NCI-H187 treated with DMSO at 0.1 percent for 48 hours (cell line): Measurements from ENCODE around the gene CEACAM6.
"Not testable (repeated sequence)": the region's sequence is repeated elsewhere in the genome, so short reads cannot be mapped to it uniquely, and the experiment has no call there.

Experiments used
- DNase-seq: peaks from one replicate; lab custom pipeline; 2025; lab: John Stamatoyannopoulos, UW

The CEACAM6 gene

DNA sequence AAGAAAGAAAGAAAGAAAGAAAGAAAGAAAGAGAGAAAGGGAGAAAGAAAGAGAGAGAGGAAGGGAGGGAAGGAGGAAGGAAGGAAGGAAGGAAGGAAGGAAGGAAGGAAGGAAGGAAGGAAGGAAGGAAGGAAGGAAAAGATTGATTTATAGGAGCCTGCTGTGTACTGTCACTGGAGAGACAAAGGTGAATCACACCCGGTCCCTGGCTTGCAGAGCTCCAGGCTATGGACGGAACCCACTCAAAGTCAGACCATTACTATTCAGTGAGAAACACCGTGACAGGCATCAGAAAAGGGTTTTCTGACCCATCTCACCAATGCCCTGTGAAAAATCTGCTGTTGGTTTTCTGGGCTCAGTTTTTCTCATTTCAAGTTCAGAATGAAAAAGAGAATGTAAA lies 7.3 kb upstream of the CEACAM6 start:
- no peak for DNase-seq

DNA sequence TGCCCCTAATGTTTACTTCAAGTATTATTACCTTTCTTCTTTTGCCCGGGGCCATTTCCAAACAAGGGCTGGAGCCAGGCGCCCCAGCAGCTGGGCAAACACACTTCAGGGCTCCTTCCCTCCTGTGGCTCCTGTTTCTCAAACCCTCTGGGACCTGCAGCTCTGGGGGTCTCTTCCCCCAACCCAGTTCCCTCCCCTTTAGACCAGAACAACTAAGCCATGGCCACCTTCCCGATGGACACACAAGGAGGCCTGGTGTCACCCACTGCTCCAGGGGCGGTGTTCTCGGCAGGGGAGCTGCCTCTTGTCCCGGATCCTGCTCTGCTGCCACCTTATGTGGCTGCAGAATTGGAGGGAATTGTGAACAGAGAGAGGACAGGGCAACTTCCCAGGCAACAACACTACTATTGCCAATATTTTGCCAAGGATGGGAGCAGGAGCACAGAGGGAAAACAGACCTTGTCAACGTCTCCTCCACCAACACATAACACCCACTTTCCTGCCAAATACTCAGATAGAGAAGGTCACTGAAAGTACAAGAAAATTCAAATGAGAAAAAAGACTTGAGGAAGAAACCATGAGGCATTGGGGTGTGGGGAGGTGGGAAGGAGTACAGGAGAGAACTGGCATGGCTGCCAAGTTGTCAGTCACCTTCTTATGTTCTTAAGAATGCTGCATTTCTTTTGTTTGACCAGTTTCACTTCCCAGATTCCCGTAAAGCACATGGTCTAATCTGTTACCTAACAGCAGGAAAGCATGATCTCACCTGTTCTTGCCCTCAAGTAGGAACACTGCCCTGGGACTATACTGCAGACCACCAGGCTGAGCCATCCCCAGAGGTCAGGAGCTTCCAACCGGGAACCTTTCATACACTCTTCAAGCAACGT lies 4.8 kb upstream of the CEACAM6 start:
- not testable (repeated sequence) for DNase-seq

DNA sequence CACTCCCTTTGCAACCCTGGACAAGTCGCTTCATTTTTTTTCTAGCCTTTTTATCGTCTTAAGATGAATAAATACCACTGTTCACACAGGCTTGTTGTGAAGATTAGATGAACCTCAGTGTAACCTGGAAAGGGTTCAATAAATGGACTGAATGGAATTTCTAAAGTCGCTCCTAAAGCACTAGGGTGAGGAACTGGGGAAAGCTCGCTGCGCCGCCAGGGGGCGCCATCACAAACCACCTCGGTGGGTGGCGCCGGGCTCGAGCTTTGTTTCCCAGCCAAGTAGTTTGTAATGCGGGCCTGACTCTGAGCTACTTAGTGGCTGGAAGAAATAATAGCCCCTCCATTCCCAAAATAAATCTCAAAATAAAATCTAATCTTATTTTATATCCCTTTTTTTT lies 2.2 kb upstream of the CEACAM6 start:
- no peak for DNase-seq

DNA sequence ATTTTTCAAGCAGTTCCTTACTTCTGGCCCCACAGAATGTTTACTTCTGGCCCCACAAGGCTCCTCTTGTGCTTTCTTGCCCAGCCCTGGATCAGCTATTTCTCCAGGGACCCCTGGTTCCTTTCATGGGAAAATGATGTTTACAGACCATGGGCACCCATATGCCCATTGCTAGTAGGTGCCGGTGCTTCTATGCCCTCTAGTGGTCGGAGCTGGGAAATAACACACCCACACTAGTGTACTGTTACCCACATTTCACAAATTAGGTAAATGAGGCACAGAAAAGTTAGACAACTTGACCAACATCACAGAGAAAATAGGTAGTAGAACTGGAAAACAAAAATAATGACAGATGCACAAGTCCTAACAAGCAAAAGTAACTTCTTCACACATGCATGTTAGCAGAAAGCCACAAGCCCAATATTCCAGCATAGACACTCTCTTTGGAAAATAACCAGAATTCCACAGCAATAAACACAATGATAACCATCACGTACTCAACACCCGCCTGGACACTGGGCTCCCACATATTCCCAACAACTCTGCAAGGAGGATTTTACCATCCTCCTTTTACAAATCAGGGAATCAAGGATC lies 1.3 kb upstream of the CEACAM6 start:
- no peak for DNase-seq

DNA sequence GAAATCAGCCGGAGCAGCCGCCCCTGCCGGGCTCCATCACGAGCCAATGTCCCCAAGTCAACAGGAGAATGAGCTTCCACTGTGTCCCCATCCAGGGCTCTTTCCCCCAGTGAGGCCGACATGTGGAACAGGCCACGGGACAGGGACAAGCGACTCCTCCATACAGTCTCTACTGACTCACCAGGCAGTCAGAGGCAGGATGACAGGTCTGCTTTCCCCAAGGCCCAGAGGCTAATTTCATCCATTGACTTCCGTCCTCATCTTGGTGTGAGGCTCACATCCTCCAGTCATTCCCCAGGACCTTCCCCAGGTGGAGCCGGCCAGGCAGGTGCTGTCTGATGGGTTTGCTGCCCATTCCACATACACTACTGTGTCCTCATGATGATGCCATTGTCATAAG lies 3.5 kb downstream of the CEACAM6 start:
- DNase-seq, result no peak

DNA sequence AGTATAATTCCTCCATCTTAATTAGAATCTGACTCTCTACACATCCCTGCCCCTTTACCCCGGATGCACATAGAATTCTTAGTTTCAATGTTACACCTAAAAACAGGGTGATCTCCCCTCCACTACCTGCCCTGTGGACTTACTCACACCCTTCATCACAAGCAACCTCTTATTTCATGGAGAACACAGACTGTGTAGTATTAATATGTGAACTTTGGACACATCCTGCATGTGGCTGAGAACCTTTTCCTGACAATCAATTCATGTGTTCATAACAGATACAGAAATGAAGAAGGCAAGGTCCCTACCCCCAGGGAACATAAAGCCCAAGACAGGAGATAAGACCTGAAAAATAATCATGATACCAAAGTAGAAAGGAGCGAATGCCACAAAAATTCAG lies 11.8 kb downstream of the CEACAM6 start:
- no peak for DNase-seq

DNA sequence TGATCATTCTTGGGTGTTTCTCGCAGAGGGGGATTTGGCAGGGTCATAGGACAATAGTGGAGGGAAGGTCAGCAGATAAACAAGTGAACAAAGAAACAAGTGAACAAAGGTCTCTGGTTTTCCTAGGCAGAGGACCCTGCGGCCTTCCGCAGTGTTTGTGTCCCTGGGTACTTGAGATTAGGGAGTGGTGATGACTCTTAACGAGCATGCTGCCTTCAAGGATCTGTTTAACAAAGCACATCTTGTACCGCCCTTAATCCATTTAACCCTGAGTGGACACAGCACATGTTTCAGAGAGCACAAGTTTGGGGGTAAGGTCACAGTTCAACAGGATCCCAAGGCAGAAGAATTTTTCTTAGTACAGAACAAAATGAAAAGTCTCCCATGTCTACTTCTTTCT lies 12.8 kb downstream of the CEACAM6 start:
- DNase-seq, result not testable (repeated sequence)

DNA sequence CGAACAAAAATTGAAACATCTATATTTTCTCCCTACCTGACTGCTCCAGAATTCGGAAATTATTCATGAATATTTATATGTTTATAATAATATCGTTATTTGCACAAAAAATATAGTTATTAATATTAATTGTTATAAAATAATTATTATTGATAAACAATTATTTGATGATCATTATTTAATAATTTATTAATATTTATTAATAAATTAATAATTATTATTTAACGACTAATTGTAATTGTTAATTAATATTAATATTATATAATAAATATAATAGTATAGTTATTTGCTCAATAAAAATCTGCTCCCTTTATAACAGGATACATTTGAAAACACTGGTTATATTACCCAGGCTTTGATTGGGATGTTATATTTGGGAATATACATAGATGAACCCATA lies 14.3 kb downstream of the CEACAM6 start:
- DNase-seq, result no peak

DNA sequence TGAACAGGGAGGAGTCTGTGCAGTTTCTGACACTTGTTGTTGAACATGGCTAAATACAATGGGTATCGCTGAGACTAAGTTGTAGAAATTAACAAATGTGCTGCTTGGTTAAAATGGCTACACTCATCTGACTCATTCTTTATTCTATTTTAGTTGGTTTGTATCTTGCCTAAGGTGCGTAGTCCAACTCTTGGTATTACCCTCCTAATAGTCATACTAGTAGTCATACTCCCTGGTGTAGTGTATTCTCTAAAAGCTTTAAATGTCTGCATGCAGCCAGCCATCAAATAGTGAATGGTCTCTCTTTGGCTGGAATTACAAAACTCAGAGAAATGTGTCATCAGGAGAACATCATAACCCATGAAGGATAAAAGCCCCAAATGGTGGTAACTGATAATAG lies 16.1 kb downstream of the CEACAM6 start:
- no peak for DNase-seq

DNA sequence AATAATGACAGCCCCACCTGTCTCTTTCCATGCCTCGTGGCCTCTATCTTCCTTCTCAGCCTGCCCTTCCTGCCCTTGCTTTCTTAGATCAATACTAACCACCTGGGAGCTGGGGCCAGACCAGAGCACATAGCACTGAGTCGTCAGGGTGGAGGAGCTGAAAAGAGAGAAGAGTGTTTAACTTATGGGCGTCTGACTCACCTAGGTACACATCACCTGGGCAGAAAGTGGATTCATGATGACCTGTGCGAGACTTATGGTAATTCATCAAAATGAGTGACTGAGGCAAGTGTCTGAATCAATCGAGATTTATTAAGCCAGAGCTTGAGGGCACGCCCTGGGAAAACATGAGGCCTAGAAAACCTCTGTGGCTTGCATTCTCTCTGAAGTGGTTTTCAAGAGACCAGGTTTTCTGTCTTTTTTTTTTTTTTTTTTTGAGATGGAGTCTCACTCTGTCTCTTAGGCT lies 19.2 kb downstream of the CEACAM6 start:
- DNase-seq, result peak; percentile 99

DNA sequence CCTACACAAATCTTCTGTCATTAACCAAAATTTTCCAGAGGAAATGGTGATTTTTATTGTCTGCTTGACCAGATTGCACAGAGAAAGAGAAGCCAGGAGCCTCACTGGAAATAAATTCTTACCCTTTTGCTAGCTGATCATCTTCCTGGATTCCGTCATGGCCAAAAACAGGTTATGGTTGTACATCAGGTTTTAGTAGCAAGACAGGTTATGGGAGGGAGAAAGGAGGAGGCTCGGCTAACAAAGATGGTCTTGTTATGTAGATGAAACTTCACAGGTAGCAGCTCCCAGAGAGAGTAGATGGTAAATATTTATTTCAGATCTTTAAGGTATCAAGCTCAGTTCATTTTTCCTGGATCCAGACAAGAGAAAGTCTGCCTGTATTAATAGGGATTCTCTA lies 21.4 kb downstream of the CEACAM6 start:
- DNase-seq, result no peak

DNA sequence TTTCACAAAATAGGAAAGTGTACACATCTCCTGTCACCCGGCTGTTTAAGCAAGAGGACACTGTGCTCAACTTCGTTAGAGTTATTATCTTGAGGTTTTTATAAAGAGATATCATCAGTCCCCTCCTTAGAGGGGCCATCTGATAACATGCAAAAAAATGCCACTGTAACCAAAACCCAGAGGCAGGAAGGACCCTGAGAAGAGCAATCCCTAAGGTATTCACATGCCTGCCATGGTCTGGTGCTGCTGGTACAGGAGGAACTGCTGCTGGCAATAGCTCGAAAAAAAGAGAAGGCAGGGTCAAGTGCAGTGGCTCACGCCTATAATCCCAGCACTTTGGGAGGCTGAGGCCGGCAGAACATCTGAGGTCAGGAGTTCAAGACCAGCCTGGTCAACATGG lies 28.3 kb downstream of the CEACAM6 start:
- DNase-seq, result no peak

DNA sequence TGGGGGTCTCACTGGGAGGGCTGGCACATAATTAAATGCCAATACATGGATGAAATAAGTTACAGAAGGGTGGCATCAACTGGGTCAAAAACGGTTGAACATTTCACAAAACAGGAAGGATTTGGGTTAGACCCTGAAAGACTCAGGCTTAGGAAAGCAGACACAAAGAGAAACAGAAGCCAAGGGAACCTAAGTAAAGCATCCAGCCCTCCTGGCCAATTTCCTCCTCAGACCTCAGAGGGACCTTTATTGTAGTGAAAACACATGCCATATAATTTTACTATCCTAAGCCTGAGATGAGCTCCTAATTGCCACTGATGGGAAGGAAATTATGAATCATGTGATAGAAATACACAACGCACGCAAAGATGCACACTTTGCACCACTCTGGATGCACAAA lies 29.0 kb downstream of the CEACAM6 start:
- no peak for DNase-seq

DNA sequence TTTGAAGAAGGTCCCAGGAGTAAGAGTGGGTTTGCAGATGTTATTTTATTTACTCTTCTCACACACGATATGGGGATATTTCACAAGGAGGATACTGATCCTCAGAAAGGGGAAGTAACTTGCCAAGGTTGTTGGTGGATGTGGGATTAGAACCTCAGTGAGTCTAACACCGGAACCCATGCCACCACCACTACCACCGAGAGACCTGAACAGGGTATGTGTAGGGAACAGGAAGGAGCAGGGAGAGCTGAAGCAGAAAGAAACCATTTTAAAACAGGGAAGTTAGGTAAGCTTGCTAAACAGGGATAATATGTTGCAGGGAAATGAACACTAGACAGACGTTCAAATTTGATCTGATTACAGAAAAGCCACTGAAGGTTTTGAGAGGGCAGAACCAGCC lies 29.4 kb downstream of the CEACAM6 start:
- DNase-seq, result no peak

DNA sequence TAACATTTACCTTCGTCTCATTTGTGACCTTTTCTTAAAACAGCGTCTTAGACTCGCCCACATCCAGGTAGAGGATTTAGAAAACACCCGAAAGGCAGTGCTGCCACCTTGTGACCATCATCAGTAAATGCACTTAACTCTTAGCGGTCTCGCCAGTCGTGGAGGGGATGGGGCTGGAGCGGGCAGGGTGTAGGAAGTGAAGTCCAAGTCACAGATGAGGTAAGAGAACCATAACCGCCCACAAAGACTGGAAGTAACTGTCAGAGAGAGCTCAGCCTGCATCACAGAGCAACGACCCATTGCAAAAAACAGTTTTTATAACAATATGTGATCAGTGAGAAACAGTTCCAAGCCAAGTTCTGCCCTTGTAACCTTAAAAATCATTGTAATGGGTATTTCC lies 30.3 kb downstream of the CEACAM6 start:
- DNase-seq, result peak; percentile 88

DNA sequence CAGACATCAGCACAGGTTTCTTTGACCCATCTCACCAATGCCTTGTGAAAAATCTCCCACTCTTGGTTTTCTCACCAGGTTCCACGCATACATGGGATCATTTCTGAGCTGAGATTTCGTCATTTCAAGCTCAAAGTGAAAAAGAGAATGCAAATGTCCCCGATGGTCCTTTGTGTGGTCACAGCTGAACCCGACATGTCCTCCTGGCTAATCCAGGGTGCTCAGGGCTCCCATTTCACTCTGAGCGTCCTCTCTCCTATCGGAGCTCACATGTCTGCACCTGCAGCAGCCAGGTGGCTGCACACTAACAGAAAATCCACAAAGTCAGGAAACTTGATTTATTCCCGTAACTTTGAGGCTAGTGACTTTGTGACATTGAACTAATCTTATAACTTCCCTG lies 31.7 kb downstream of the CEACAM6 start:
- no peak for DNase-seq

DNA sequence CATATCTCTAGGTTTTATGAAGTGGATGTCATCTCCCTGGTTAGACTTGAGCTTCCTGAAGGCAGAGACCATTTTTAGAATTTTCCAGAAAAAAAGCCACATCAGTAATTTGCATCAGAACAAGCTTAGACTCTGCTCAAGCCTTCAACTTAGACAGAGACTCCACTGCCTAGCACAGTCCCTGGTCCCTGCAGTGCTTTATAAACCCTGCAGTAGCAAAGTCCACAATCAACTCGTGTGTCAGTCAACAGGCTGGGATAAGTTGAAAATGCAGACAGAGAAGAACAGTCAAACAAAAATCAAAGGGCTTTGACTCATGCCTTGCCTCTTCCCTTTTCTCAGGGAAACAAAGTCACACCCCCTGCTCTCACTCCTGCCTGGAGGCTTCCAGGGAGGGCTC lies 33.2 kb downstream of the CEACAM6 start:
- not testable (repeated sequence) for DNase-seq

DNA sequence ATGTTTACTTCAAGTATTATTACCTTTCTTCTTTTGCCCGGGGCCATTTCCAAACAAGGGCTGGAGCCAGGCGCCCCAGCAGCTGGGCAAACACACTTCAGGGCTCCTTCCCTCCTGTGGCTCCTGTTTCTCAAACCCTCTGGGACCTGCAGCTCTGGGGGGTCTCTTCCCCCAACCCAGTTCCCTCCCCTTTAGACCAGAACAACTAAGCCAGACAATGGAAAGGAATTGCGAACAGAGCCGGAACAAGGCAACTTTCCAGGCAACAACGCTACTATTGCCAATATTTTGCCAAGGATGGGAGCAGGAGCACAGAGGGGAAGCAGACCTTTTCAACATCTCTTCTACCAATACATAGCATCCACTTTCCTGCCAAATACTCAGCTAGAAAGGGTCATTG lies 33.7 kb downstream of the CEACAM6 start:
- not testable (repeated sequence) for DNase-seq

DNA sequence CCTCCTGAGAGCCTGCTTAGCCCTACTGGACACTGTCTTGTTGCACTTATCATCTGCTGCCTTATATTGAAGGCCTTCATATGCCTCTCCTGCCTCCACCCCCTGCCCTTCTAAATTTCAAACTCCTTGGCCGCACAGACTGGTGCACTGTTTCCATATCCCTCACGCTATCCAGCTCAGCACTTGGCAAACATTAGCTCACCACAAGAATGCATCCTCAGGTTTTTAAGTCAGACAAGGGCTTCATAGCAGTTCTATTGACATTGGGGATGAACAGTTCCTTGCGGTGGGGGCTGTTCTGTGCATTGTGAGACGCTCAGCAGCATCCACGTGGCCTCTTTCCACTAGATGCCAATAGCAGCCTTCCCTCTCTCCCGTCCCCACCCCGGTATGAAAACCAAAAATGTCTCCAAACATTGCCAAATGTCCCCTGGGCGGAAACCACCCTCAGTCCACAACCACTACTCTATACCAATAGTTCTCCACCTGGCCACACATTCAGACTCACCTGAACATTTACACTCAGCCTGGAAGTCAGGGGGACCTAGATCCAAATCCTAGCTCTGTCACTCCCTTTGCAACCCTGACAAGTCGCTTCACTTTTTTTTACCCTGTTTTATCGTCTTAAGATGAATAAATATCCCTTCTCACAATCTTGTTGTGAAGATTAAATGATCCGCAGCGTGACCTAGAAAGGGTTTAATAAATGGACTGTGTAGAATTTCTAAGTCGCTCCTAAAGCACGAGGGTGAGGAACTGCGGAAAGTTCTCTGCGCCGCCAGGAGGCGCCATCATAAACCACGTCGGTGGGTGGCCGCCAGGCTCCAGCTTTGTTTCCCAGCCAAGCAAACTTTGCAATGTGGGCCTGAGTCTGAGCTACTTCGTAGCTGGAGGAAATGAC lies 37.4 kb downstream of the CEACAM6 start:
- peak; percentile 90 for DNase-seq

DNA sequence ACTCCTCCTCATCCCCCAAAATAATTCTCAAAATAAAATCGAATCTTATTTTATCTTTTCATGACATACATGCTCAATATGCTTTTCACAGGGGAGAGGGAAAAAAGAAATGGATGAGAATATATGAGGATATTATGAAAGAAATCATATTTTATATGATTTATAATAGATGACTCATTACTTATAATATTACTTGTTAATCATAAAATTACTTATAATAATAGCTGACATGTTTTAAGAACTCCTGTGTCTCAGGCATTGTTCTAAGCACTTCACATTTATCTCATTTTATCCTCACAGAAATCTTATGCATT lies 38.0 kb downstream of the CEACAM6 start:
- DNase-seq, result no peak

DNA sequence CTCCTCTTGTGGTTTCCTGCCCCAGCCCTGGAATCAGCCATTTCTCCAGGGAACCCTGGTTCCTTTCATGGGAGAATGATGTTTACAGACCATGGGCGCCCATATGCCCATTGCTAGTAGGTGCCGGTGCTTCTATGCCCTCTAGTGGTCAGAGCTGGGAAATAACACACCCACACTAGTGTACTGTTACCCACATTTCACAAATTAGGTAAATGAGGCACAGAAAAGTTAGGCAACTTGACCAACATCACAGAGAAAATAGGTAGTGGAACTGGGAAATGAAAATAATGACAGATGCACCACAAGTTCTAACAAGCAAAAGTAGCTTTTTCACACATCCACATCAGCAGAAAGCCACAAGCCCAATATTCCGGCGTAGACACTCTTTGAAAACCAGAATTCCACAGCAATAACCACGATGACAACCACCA lies 39.7 kb downstream of the CEACAM6 start:
- DNase-seq, result peak; percentile 71

DNA sequence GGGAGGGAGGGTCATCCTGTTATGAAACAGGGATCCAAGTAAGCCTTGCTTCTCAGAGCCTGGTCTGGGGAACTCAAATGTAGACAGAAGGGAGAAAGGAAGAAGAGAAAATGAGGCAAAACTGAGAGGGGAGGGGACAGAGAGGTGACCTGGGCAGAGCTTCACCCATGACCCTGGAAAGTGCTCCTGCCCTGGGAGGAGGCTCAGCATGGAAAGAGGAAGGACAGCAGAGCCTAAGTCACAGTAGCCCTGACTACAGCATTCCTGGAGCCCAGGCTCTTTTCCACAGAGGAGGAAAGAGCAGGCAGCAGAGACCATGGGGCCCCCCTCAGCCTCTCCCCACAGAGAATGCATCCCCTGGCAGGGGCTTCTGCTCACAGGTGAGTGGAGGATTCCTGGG lies 41.0 kb downstream of the CEACAM6 start, which contains the start of gene CEACAM3:
TSS of gene CEACAM3 (plus strand) at position 226 of the 400 bp plus-strand sequence. CDS start at position 317, 91 bp downstream.
- DNase-seq, result no peak

DNA sequence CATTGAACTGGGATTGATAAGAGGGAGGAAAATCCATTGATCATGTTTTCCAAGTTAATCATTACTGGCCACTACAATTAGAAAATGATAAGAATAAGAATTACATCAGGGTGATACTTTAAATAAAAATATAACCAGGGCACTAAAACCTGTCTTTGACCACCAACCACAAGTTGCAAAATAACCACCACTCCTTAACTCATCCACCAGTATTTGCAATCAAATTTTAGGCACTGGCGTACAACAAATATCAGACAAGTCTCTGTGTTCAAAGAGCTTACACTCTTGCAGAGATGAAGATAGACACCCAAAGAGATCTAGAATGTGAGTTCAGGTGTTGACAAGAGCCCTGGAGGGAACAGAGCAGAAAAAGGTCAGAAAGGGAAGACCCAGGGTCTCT lies 41.6 kb downstream of the CEACAM6 start:
- no peak for DNase-seq
